Caco-2 (cell line): ENCODE results near the gene FPGS. TPM values are rescaled to one million over a fixed set of nuclear protein-coding genes. Genes with fewer than 3 reads are reported as not detected.

Source experiments
- BruUV-seq: library from RNA; stranded (reverse); fragments of 400-500 nt; replicated peaks from 2 replicates; lab custom pipeline; 2021; lab: Mats Ljungman, UMichigan
- CTCF ChIA-PET: fragments of 300-600 bp; sonication (Branson Sonifier 250); formaldehyde crosslinking; loops from one replicate; lab custom pipeline; 2022; ENCODE audit warnings: antibody characterized with exemption; lab: Charles Lee
- POLR2A ChIA-PET: fragments of 300-600 bp; sonication (Branson Sonifier 250); formaldehyde crosslinking; loops from one replicate; lab custom pipeline; 2022; ENCODE audit warnings: antibody characterized with exemption; lab: Charles Lee
- DNase-seq, 2 experiments: peaks; one replicate each; pipeline versions ENCODE4 v3.0.0 to v3.0.0-alpha.2; 2020 to 2022
- H3K27me3 ChIP-seq: replicated peaks from 2 replicates; pipeline ENCODE4 v1.6.0; 2011; ENCODE audit warnings: low read length; ENCODE audit not compliant: control insufficient read depth, insufficient read depth
- H3K36me3 ChIP-seq: 2 replicates; pipeline ENCODE4 v1.5.1; 2011; ENCODE audit warnings: low read length; ENCODE audit not compliant: control insufficient read depth, insufficient read depth
- H3K4me1 ChIP-seq: fragments of 250-450 bp; sonication (Bioruptor Pico); 2 replicates; pipeline ENCODE4 v1.5.1; 2020; ENCODE audit warnings: mild to moderate bottlenecking
- H3K4me3 ChIP-seq: 2 replicates; pipeline ENCODE4 v1.5.1; 2011; ENCODE audit warnings: low read depth, mild to moderate bottlenecking, control low read depth, low read length
- H3K9me3 ChIP-seq: fragments of 250-450 bp; sonication (Bioruptor Pico); 2 replicates; pipeline ENCODE4 v1.5.1; 2020; ENCODE audit warnings: mild to moderate bottlenecking, moderate library complexity
- H3K27ac Mint-ChIP-seq: one replicate; pipeline ENCODE4 v1.8.0; 2022; ENCODE audit warnings: mixed read lengths; ENCODE audit not compliant: unreplicated experiment
- H3K27me3 Mint-ChIP-seq: one replicate; pipeline ENCODE4 v1.8.0; 2022; ENCODE audit warnings: mixed read lengths; ENCODE audit not compliant: insufficient read depth, unreplicated experiment
- H3K36me3 Mint-ChIP-seq: one replicate; pipeline ENCODE4 v1.8.0; 2022; ENCODE audit warnings: mild to moderate bottlenecking, mixed read lengths; ENCODE audit not compliant: insufficient read depth, unreplicated experiment
- H3K4me1 Mint-ChIP-seq: one replicate; pipeline ENCODE4 v1.8.0; 2022; ENCODE audit warnings: low read depth, mixed read lengths; ENCODE audit not compliant: unreplicated experiment
- H3K4me3 Mint-ChIP-seq: one replicate; pipeline ENCODE4 v1.8.0; 2022; ENCODE audit warnings: mild to moderate bottlenecking, moderate library complexity, mixed read lengths; ENCODE audit not compliant: unreplicated experiment
- H3K9me3 Mint-ChIP-seq: one replicate; pipeline ENCODE4 v1.8.0; 2022; ENCODE audit warnings: mixed read lengths; ENCODE audit not compliant: unreplicated experiment
- CTCF ChIP-seq, 2 experiments: fragments of 200-600 bp in 1 of 2; IDR thresholded peaks; 1 replicate in 1 of 2; 2 replicates in 1 of 2; pipeline versions ENCODE4 v1.5.1 to v1.8.0; 2011 to 2022; ENCODE audit warnings: antibody characterized with exemption in 1 of 2, control low read depth in 1 of 2, inconsistent platforms in 1 of 2, low read depth in 1 of 2, low read length in 1 of 2, mild to moderate bottlenecking in 1 of 2, moderate library complexity in 1 of 2; ENCODE audit not compliant: insufficient read depth in 1 of 2, severe bottlenecking in 1 of 2, unreplicated experiment in 1 of 2
- intact Hi-C: fragments of 100-400 bp; cut with micrococcal nuclease; formaldehyde crosslinking; loops from one replicate; pipeline ENCODE4 v1.10.0; 2022; ENCODE audit not compliant: unreplicated experiment
- total RNA-seq: library from RNA; stranded (reverse); gene quantifications from 2 replicates; pipeline ENCODE4 v1.2.3, GENCODE V29; 2022

The FPGS gene
- total RNA-seq, 1 experiment from 2014 or later = 54.4 TPM

DNA sequence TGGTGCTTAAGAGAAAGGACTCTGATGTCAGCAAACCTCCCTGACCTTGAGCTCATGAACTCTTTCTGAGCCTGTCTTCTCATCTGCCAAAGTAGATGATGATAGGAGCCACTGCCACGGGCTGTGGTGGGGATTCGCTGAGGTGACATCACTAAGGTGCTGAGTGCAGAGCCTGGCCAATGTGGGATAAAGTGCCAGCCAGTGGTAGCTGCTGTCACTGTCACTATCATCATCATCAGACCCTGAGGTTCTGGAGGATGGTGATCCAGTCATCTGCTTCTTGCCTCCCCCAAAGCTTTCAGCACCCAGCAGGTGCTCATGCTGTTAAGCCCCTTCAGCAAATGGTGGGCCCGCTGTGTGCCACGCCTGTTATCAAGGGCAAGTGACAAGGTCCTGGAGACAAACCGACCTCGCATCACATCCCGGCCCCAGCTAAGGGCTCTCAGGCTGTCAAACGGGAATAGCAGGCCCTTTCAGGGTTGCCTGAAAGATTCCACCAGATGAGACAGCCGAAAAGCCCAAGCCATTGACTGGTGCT lies 6.4 kb downstream of the FPGS start:
- H3K4me1 Mint-ChIP-seq = no peaks in the 10 kb centered on the region
- TF ChIP-seq CTCF (IDR thresholded peaks at IDR 0.05; ENCODE audit: insufficient read depth in 1 of 2, low read depth in 1 of 2, low read length in 1 of 2, severe bottlenecking in 1 of 2, unreplicated experiment in 1 of 2) = no peak
- Histone ChIP-seq H3K36me3 (peaks cover 6% of the 10 kb centered on the region), H3K27me3 (no peaks in the 10 kb centered on the region), H3K4me3 (no peak overlapping the region), H3K4me1 (0 out of 2 replicates have a peak, but pooled peaks cover 3% of the 10 kb centered on the region), H3K9me3 (no peaks in the 10 kb centered on the region)
- intact Hi-C loops = no loop called here
- no peak overlapping the region for H3K4me3 Mint-ChIP-seq
- no peaks in the 10 kb centered on the region for H3K27me3 Mint-ChIP-seq
- ChIA-PET CTCF (interaction anchor here (0.7 kb wide), 4 partner anchors 15 to 1824 kb away, joined by 4 to 10 read pairs (median 7); no protein-coding TSS in a partner anchor), POLR2A (no interaction called here)
- BruUV-seq = no TSS peak
- no peaks in the 10 kb centered on the region for H3K9me3 Mint-ChIP-seq
- H3K27ac Mint-ChIP-seq = no peak overlapping the region
- peaks cover 37% of the 10 kb centered on the region for H3K36me3 Mint-ChIP-seq
- no peak for DNase-seq

GRCh38 chr9:127809540-127810377 lies 7.1 kb downstream of the FPGS start:
- H3K27me3 ChIP-seq = no peaks in the 10 kb centered on the region
- DNase-seq = no peak
- peaks cover 6% of the 10 kb centered on the region for H3K36me3 ChIP-seq
- CTCF ChIA-PET = interaction anchor here (0.7 kb wide), 1 partner anchor 33 kb away, joined by 4 read pairs; no protein-coding TSS in a partner anchor
- no peak overlapping the region for H3K27ac Mint-ChIP-seq
- H3K4me3 ChIP-seq = no peak overlapping the region
- no peaks in the 10 kb centered on the region for H3K9me3 Mint-ChIP-seq
- H3K36me3 Mint-ChIP-seq = peaks cover 39% of the 10 kb centered on the region
- intact Hi-C loops = no loop called here
- no peaks in the 10 kb centered on the region for H3K9me3 ChIP-seq
- H3K27me3 Mint-ChIP-seq = no peaks in the 10 kb centered on the region
- H3K4me3 Mint-ChIP-seq = no peak overlapping the region
- no peak for TF ChIP-seq CTCF (IDR thresholded peaks at IDR 0.05; ENCODE audit: insufficient read depth in 1 of 2, low read depth in 1 of 2, low read length in 1 of 2, severe bottlenecking in 1 of 2, unreplicated experiment in 1 of 2)
- H3K4me1 ChIP-seq = no peaks in the 10 kb centered on the region
- no peaks in the 10 kb centered on the region for H3K4me1 Mint-ChIP-seq
- POLR2A ChIA-PET = no interaction called here
- BruUV-seq = no TSS peak

- no peaks in the 10 kb centered on the region for H3K27me3 ChIP-seq
- no peak overlapping the region for H3K4me3 Mint-ChIP-seq
- no TSS peak for BruUV-seq
- POLR2A ChIA-PET = no interaction called here
- no peaks in the 10 kb centered on the region for H3K4me1 Mint-ChIP-seq
- TF ChIP-seq CTCF (IDR thresholded peaks at IDR 0.05; ENCODE audit: insufficient read depth in 1 of 2, low read depth in 1 of 2, low read length in 1 of 2, severe bottlenecking in 1 of 2, unreplicated experiment in 1 of 2) = no peak
- no peaks in the 10 kb centered on the region for H3K9me3 Mint-ChIP-seq
- H3K36me3 Mint-ChIP-seq = peaks cover 39% of the 10 kb centered on the region
- intact Hi-C loops = no loop called here
- H3K4me1 ChIP-seq = no peaks in the 10 kb centered on the region
- no peak overlapping the region for H3K4me3 ChIP-seq
- no peaks in the 10 kb centered on the region for H3K27me3 Mint-ChIP-seq
- DNase-seq = no peak
- CTCF ChIA-PET = interaction anchor here (1.0 kb wide), 1 partner anchor 9 kb away, joined by 3 read pairs; no protein-coding TSS in a partner anchor
- no peak overlapping the region for H3K27ac Mint-ChIP-seq
- H3K36me3 ChIP-seq = peaks cover 6% of the 10 kb centered on the region
- H3K9me3 ChIP-seq = no peaks in the 10 kb centered on the region
Measured at GRCh38 chr9:127810378-127811187, 7.9 kb downstream of the FPGS start.
